HG03460 (cell line): ENCODE measurements around the gene SMIM20.
A peak's percentile ranks its signal among the peaks of the same experiment; 100 is the strongest.

ENCODE experiments used
- ATAC-seq: cut with Tn5 transposase; IDR thresholded peaks from one replicate; pipeline ENCODE4 v1.9.1; 2021; ENCODE audit not compliant: unreplicated experiment

The SMIM20 gene

GRCh38 chr4:25951390-25951952 lies 37.5 kb downstream of the SMIM20 start:
- no peak for ATAC-seq

GRCh38 chr4:25953740-25954139 lies 39.7 kb downstream of the SMIM20 start:
- ATAC-seq: no peak

DNA sequence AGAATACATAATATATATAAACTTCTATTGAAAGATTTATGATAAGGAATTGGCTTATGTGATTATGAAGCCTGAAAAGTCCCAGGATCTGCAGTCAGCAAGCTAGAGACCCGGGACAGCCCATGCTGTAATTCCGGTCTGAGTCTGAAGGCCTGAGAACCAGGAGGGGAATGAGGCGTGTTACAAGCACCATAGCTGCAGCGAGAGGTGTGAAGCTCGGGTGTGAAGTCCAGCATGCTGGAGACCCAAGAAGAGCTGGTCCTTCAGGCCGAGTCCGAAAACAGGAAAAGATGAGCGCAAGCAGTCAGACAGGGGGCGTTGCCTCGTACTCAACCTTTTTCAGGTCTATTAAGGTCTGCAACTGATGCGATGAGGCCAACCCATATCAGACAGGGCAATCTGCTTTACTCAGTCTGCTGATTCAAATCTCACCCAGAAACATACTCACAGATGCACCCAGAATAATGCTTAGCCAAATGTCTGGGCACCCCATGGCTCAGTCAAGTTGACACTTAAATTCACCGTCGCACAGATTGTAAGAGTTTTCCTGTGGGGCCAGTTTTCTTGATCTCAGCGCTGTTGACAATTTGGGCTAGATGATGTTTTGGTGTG lies 40.4 kb downstream of the SMIM20 start:
- no peak for ATAC-seq

DNA sequence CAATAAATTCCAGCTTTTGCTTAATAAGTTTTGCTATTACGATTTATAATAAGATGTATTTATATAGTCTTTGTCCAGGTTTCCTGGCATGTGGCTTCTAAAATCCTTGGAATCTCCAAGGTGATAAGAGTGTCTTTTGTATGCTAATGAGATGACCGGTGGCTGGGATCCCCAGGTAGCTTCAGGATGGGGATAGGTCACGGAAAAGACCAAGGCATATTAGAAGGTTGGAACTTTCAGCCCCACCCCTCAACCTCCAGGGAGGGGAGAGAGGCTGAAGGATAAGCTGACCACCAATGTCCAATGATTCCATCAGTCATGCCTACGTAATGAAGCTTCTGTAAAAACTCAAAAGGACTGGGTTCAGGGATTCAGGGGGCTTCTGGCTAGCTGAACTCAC lies 41.7 kb downstream of the SMIM20 start:
- no peak for ATAC-seq

DNA sequence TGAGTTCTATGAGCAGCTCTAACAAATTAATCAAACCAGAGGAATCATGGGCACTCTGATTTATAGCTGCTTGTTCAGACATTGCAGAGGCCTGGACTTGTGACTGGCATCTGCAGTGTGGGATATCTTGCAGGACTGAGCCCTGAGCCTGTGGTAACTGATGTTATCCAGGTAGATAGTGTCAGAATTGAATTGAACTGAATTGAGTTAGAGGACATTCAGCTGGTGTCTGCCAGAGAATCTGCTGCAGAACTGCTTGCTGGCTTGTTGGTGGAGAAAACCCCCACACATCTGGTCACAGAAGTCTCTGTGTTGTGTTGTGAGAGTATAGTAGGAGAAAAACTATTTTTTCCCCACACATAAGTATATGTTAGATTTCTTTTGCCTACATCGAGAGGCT lies 42.2 kb downstream of the SMIM20 start:
- ATAC-seq: no peak

DNA sequence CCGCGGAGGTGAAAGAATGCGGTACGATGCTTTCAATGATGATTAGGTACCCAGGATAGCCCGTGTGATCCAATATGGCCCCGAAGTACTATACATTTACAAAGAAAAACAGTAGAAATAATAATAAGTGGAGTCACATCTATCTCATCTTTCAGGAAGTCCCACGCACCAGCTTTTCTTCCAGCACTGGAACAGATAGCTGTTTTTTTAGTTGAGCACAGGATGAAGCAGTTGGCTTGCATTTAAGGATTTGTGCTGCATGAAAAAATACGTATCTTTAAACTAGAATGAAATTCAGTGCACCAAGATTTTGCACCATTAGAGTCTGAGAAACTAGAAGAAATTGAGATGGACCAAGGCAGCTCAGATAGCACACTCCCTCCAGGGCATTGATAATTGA lies 44.1 kb downstream of the SMIM20 start:
- no peak for ATAC-seq

DNA sequence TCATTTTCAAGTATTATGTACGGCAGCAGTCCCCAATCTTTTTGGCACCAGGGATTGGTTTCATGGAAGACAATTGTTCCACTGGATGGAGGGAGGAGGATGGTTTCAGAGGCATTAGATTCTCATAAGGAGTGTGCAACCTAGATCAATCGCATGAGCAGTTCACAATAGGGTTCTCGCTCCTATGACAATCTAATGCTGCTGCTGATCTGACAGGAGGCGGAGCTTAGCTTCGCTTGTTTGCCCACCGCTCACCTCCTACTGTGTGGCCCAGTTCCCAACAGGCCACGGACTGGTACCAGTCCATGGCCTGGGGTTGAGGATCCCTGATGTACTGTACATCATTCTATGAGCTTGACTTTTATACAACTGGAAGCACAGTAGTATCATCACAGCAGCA lies 48.4 kb downstream of the SMIM20 start:
- ATAC-seq: no peak

DNA sequence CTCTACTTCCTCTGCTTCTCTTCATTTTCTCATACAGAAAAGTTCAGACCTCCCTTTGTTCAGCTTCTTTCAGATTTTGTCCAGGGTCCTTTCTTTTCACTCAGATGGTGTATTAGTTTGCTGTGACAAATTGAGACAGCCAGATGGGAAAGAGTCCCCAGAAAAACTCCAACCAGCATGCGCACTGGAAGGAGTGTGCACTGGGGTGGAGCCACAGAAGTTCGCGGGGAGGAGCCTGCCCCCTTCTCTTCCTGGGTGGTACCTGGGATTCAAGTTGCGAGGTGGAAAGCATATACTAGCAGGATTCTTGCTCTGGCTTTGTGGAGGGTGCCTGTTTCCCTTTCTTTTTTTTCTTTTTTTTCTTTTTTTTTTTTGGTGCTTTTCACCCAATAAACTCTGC lies 51.6 kb downstream of the SMIM20 start:
- ATAC-seq: no peak

- ATAC-seq: no peak
Observed at GRCh38 chr4:25966171-25966570, 52.2 kb downstream of the SMIM20 start.

- no peak for ATAC-seq
Observed at GRCh38 chr4:25969374-25970155, 55.5 kb downstream of the SMIM20 start.

- peak; percentile 78 for ATAC-seq
Observed at GRCh38 chr4:25970226-25970675, 56.2 kb downstream of the SMIM20 start.

DNA sequence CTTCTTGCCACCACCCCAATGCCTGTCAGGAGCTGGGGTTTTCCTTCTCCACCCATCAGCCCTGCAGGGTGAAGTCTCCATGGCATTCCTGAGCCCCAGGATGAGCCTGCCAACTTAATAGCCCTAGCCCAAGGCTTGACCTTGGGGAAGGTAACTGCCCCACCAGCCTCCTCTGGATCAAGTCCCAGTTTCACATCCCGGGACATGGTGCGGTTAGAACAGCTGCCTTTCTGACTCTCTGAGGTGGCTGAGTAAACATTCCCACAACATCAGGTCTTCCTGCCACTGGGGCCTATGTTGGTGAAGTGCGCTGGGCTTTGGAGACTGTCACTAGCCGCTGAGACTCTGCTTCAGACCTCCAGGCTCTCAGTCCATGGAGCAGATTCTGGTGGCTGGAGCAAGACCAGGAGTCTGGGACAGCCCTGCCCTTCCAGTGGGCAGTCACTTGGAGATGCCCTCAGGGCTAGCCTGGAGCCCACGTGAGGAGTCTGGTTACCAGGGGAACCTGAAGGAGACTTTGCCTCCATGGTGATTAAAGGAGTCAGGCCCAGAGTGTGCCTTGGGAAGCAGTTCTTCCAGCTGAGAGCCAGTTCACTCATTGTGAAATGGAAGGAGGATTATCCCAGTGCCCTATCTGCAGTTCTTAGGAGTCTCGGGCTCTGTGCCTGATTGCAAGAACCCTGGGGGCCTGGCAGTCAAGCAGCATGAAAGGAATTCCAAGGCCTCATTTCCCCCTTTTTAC lies 56.8 kb downstream of the SMIM20 start:
- ATAC-seq: no peak

DNA sequence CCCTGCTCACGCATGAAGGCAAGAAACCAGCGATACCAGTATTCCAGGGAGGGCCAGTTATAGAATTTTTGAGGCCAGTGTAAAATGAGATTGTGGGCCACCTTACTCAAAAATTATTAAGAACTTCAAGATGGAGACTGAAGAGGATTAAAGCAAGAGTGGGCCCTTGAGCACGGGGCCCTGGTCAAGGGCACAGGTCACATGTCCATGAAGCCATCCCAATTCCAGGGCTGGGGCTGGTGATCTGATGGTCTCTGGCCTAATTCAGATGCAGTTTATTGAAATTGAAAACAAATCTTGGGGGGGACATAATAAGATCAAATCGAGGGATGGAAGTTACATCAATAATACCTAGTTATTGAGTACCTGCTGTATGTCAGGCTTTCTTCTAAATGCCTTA lies 58.3 kb downstream of the SMIM20 start:
- no peak for ATAC-seq

- ATAC-seq: no peak
Observed at GRCh38 chr4:25972984-25973745, 59.1 kb downstream of the SMIM20 start.

DNA sequence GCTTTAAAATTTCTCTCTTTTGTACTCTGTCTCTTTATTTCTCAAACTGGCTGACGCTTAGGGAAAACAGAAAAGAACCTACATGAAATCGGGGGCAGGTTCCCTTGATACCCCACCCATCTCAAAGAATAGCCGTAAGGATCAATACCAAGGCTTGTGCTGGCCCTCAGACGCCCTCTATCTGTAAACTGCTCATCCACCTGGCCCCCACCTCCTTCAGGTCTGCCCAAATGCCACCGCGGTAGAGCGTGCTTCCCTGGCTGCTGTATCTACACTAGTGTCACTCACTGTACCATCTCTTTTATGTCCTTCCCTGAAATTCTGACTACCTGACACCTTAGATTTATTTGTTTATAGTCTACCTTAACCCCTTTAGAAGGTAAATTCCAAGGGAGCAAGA lies 62.8 kb downstream of the SMIM20 start:
- ATAC-seq: no peak

GRCh38 chr4:25977397-25978170 lies 63.6 kb downstream of the SMIM20 start:
- no peak for ATAC-seq

- ATAC-seq: no peak
Observed at GRCh38 chr4:25978327-25978726, 64.3 kb downstream of the SMIM20 start.
